Gastroesophageal sphincter (tissue), 3 donors: ENCODE measurements around the gene SLC24A3.

Experiments
- EP300 ChIP-seq: sonication (generic); formaldehyde crosslinking; IDR thresholded peaks from one replicate; pipeline ENCODE4 v1.6.1; 2017; ENCODE audit warnings: antibody characterized with exemption, mild to moderate bottlenecking
- POLR2A ChIP-seq, 2 donors: fragments of 450-650 bp; IDR thresholded peaks; one replicate each; pipeline ENCODE4 v1.6.1; 2017; ENCODE audit warnings: antibody characterized with exemption in 2 of 2, mild to moderate bottlenecking in 2 of 2, moderate library complexity in 1 of 2
- TF ChIP-seq, protein P1 (sequence below), 4 experiments: fragments of 200-600 bp in 2 of 4; fragments of 450-650 bp in 2 of 4; sonication (generic) in 1 of 4; IDR thresholded peaks; one replicate each; pipeline ENCODE4 v1.5.1; 2017 to 2019; ENCODE audit warnings: antibody characterized with exemption in 4 of 4, mild to moderate bottlenecking in 2 of 4, moderate library complexity in 2 of 4

DNA sequence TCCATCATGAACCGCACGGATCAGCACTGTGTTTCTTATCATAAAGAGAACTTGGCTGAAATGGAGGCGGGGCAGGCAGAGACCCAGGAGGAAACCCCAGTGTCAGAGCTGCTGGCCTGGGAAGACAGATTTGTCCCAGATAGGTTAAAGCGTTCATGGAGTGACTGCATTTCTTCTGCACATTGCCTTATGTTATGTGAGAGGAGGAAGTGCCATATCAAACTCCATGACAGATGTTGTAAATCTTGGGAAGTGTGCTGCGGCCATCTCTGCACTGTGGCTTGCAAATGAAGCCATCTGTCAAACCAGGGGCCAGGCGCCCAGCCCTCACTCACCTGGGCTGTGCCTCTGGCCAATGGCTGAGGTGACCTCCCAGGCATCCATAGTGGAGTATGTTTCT lies 163.0 kb downstream of the SLC24A3 start:
- TF ChIP-seq, protein P1, sequence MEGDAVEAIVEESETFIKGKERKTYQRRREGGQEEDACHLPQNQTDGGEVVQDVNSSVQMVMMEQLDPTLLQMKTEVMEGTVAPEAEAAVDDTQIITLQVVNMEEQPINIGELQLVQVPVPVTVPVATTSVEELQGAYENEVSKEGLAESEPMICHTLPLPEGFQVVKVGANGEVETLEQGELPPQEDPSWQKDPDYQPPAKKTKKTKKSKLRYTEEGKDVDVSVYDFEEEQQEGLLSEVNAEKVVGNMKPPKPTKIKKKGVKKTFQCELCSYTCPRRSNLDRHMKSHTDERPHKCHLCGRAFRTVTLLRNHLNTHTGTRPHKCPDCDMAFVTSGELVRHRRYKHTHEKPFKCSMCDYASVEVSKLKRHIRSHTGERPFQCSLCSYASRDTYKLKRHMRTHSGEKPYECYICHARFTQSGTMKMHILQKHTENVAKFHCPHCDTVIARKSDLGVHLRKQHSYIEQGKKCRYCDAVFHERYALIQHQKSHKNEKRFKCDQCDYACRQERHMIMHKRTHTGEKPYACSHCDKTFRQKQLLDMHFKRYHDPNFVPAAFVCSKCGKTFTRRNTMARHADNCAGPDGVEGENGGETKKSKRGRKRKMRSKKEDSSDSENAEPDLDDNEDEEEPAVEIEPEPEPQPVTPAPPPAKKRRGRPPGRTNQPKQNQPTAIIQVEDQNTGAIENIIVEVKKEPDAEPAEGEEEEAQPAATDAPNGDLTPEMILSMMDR (IDR thresholded peaks at IDR 0.05) = no peak
- no peak for TF ChIP-seq POLR2A (IDR thresholded peaks at IDR 0.05)
- no peak for TF ChIP-seq EP300
